DOHH2 (cell line): ENCODE results near the gene PRX.
A peak's percentile ranks its signal among the peaks of the same experiment; 100 is the strongest.

Source experiments
- H3F3A ChIP-seq: fragments of 200-600 bp; sonication (generic), shearing (Covaris generic); 2 replicates; pipeline ENCODE4 v1.6.0; 2016; ENCODE audit warnings: antibody characterized with exemption, mild to moderate bottlenecking; ENCODE audit not compliant: control insufficient read depth, insufficient read depth
- H3K27ac ChIP-seq: fragments of 200-600 bp; sonication (generic); 2 replicates; pipeline ENCODE4 v1.5.1; 2014; ENCODE audit warnings: low read depth, mild to moderate bottlenecking, low read length, moderate library complexity
- H3K27me3 ChIP-seq: fragments of 200-600 bp; sonication (generic); 2 replicates; pipeline ENCODE4 v1.6.1; 2014; ENCODE audit warnings: mild to moderate bottlenecking, low read length, mixed read lengths; ENCODE audit not compliant: control insufficient read depth
- H3K36me3 ChIP-seq: fragments of 200-600 bp; sonication (generic); 2 replicates; pipeline ENCODE4 v1.6.1; 2014; ENCODE audit warnings: mild to moderate bottlenecking, low read length, moderate library complexity, mixed read lengths; ENCODE audit not compliant: control insufficient read depth
- H3K4me1 ChIP-seq: fragments of 200-600 bp; sonication (generic); 2 replicates; pipeline ENCODE4 v1.6.1; 2014; ENCODE audit warnings: mild to moderate bottlenecking, low read length, mixed read lengths; ENCODE audit not compliant: control insufficient read depth
- H3K4me2 ChIP-seq: fragments of 200-600 bp; sonication (generic); 2 replicates; pipeline ENCODE4 v1.6.0; 2014; ENCODE audit warnings: mild to moderate bottlenecking, low read length, moderate library complexity
- H3K4me3 ChIP-seq: fragments of 200-600 bp; sonication (generic); 2 replicates; pipeline ENCODE4 v1.5.1; 2014; ENCODE audit warnings: mild to moderate bottlenecking, low read length, mixed read lengths
- H3K79me2 ChIP-seq: fragments of 200-600 bp; sonication (generic); 2 replicates; pipeline ENCODE4 v1.6.1; 2014; ENCODE audit warnings: mild to moderate bottlenecking, low read length, mixed read lengths; ENCODE audit not compliant: control insufficient read depth
- H3K9me2 ChIP-seq: fragments of 200-600 bp; sonication (generic); replicated peaks from 2 replicates; pipeline ENCODE4 v1.6.1; 2014; ENCODE audit warnings: mild to moderate bottlenecking, low read length, mixed read lengths; ENCODE audit not compliant: control insufficient read depth
- H3K9me3 ChIP-seq: fragments of 200-600 bp; sonication (generic); 2 replicates; pipeline ENCODE4 v1.6.1; 2014; ENCODE audit warnings: antibody characterized with exemption, low read length, mixed read lengths; ENCODE audit not compliant: control insufficient read depth, insufficient read depth
- H4K20me1 ChIP-seq: fragments of 200-600 bp; sonication (generic); 2 replicates; pipeline ENCODE4 v1.6.0; 2014; ENCODE audit warnings: low read depth, mild to moderate bottlenecking, antibody characterized with exemption, low read length, moderate library complexity; ENCODE audit not compliant: control insufficient read depth, insufficient read depth
- CTCF ChIP-seq: fragments of 200-600 bp; sonication (generic); IDR thresholded peaks from one replicate; pipeline ENCODE4 v1.5.1; 2014; ENCODE audit warnings: antibody characterized with exemption, mild to moderate bottlenecking, low read depth, low read length; ENCODE audit not compliant: poor library complexity, severe bottlenecking
- EZH2phosphoT487 ChIP-seq: fragments of 200-600 bp; sonication (generic); IDR thresholded peaks from 2 replicates; pipeline ENCODE4 v1.6.1; 2017; ENCODE audit warnings: borderline replicate concordance, mild to moderate bottlenecking, antibody characterized with exemption, low read length, moderate library complexity, mixed read lengths

The PRX gene

GRCh38 chr19:40412866-40413265 is 312 bp downstream of the PRX start:
- no peaks in the 10 kb centered on the region for H3K9me2 ChIP-seq
- no peaks in the 10 kb centered on the region for H4K20me1 ChIP-seq
- H3K4me2 ChIP-seq, result no peak overlapping the region
- TF ChIP-seq EZH2phosphoT487, result no peak
- TF ChIP-seq CTCF, result no peak
- no peaks in the 10 kb centered on the region for H3K79me2 ChIP-seq
- no peaks in the 10 kb centered on the region for H3K9me3 ChIP-seq
- H3K36me3 ChIP-seq, result no peaks in the 10 kb centered on the region
- H3K27ac ChIP-seq, result no peak overlapping the region
- H3K4me1 ChIP-seq, result peaks cover 75% of the 10 kb centered on the region
- H3K27me3 ChIP-seq, result no peaks in the 10 kb centered on the region
- peaks cover 11% of the 10 kb centered on the region for H3F3A ChIP-seq
- H3K4me3 ChIP-seq, result no peak overlapping the region

- TF ChIP-seq EZH2phosphoT487 (no peak), CTCF (no peak)
- Histone ChIP-seq H3K79me2 (no peaks in the 10 kb centered on the region), H3K9me2 (no peaks in the 10 kb centered on the region), H3K27me3 (no peaks in the 10 kb centered on the region), H3K9me3 (no peaks in the 10 kb centered on the region), H3K27ac (peak overlapping the region; percentile 77), H3K4me1 (peaks cover 69% of the 10 kb centered on the region), H3F3A (peaks cover 10% of the 10 kb centered on the region), H4K20me1 (no peaks in the 10 kb centered on the region), H3K4me2 (peak overlapping the region; percentile 66), H3K36me3 (no peaks in the 10 kb centered on the region), H3K4me3 (no peak overlapping the region)
Observed at GRCh38 chr19:40411958-40412499, 1.1 kb downstream of the PRX start.

- no peaks in the 10 kb centered on the region for H4K20me1 ChIP-seq
- peaks cover 62% of the 10 kb centered on the region for H3K4me1 ChIP-seq
- no peaks in the 10 kb centered on the region for H3K36me3 ChIP-seq
- H3K9me2 ChIP-seq, result no peaks in the 10 kb centered on the region
- H3K27me3 ChIP-seq, result no peaks in the 10 kb centered on the region
- no peaks in the 10 kb centered on the region for H3K9me3 ChIP-seq
- TF ChIP-seq EZH2phosphoT487 (no peak), CTCF (no peak)
- peaks cover 10% of the 10 kb centered on the region for H3F3A ChIP-seq
- H3K4me2 ChIP-seq, result peak overlapping the region; percentile 66
- no peaks in the 10 kb centered on the region for H3K79me2 ChIP-seq
- H3K27ac ChIP-seq, result peak overlapping the region; percentile 77
- H3K4me3 ChIP-seq, result peak overlapping the region; percentile 33
Observed at GRCh38 chr19:40411125-40411842, 1.9 kb downstream of the PRX start.
